Stimulated activated CD8-positive, alpha-beta memory T cell treated with anti-CD3 and anti-CD28 coated beads, Interleukin-7, amount 100 ng/mL, for 48 hours (primary cell): Measurements from ENCODE around the gene OAT.

Experiments
- DNase-seq, 2 donors: peaks; one replicate each; pipeline ENCODE4 v3.0.0-alpha.2; 2020; ENCODE audit warnings: low read depth in 1 of 2; ENCODE audit errors: extremely low read depth in 1 of 2

The OAT gene

GRCh38 chr10:124418726-124419501 lies at the start of gene OAT:
OAT (minus strand) TSS chr10:124418923; CDS start chr10:124412171, 6,752 bp downstream.
- peak; percentile 87 to 94 for DNase-seq

- DNase-seq = no peak
These were observed 48.4 kb upstream of the OAT start for GRCh38 chr10:124467165-124467564.

- DNase-seq = no peak
These were observed 47.2 kb upstream of the OAT start for GRCh38 chr10:124465777-124466488.

GRCh38 chr10:124465003-124465776 lies 46.5 kb upstream of the OAT start:
- no peak for DNase-seq

- no peak for DNase-seq
These were observed 45.6 kb upstream of the OAT start for GRCh38 chr10:124464028-124464965.

GRCh38 chr10:124462348-124462695 lies 43.6 kb upstream of the OAT start:
- no peak for DNase-seq

- peak; percentile 79 to 81 for DNase-seq
These were observed 43.1 kb upstream of the OAT start, which contains the start of gene LHPP for GRCh38 chr10:124461642-124462347. LHPP (plus strand) TSS chr10:124461823; CDS start chr10:124461863, 40 bp downstream.

- no peak for DNase-seq
These were observed 41.4 kb upstream of the OAT start for GRCh38 chr10:124460144-124460543.

GRCh38 chr10:124459395-124459794 lies 40.7 kb upstream of the OAT start:
- DNase-seq = no peak

- no peak for DNase-seq
These were observed 40.2 kb upstream of the OAT start for GRCh38 chr10:124458889-124459288.

GRCh38 chr10:124458473-124458872 lies 39.8 kb upstream of the OAT start:
- no peak for DNase-seq

GRCh38 chr10:124455441-124455840 lies 36.7 kb upstream of the OAT start:
- no peak for DNase-seq

GRCh38 chr10:124453960-124454610 lies 35.4 kb upstream of the OAT start:
- DNase-seq = no peak

GRCh38 chr10:124451276-124451675 lies 32.6 kb upstream of the OAT start:
- no peak for DNase-seq

GRCh38 chr10:124450783-124451057 lies 32.0 kb upstream of the OAT start:
- DNase-seq = no peak

GRCh38 chr10:124450012-124450782 lies 31.5 kb upstream of the OAT start, which contains the start of gene NKX1-2:
NKX1-2 (minus strand) TSS chr10:124450035; CDS start chr10:124449943, 92 bp downstream.
- no peak for DNase-seq

GRCh38 chr10:124449170-124450011 lies 30.7 kb upstream of the OAT start:
- DNase-seq = no peak

GRCh38 chr10:124448696-124449169 lies 30.0 kb upstream of the OAT start:
- DNase-seq = no peak
